Occipital lobe (tissue), 2 donors: ENCODE measurements around the gene ITIH3. TPM values are rescaled to one million over a fixed set of nuclear protein-coding genes. Genes with fewer than 3 reads are reported as not detected.

Experiments
- DNase-seq: peaks from one replicate; lab custom pipeline; 2025; lab: John Stamatoyannopoulos, UW
- total RNA-seq: library from RNA; depleted of rRNA; stranded (reverse); fragments of >200 nt; gene quantifications from one replicate; pipeline ENCODE4 v1.2.3, GENCODE V29; 2014

Gene ITIH3
- total RNA-seq, 1 donor from 2014 or later: 0.16 TPM

DNA sequence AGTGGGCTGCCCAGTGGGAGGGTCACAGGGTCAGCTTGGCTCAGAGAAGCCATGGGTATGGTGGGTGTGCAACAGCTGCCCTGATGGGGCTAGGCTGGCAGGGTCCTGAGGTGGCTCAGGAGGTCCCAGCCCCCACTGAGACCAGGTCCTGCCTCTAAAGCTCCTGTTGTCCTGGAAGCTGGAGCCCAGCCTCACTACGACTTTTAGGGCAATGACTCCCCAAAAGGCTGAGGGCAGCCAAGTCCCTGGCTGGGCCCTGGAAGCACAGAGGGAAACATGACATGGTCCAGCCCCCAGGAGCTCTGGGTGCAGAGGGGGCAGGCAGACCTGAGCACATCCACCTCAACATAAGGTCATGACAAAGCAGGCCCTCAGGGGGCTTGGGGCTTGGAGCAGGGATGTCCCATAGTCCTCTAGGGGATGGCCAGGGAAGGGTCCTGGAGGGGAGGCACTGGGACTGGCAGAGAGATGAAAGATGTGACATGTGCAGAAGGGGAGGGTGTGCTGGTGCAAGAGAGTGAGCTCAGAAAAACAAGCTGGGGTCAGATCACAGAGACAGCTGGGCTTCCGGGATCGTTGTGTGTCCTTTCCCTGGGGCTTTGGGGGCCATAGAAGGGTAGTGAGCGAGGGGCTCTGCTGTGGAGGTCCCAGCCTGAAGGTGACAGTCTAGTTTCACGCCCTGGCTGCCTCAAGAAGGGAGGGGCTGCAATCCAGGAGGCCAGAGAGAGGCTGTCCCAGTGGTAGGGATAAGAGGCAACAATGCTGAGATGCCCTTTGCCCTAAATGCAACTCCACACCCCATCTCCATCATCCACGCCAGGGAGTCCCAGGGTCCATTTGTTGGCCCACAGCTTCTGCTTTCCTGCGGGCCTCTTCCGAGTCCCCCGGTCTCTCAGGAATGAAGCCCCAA is 639 bp upstream of the ITIH3 start:
- no peak for DNase-seq

DNA sequence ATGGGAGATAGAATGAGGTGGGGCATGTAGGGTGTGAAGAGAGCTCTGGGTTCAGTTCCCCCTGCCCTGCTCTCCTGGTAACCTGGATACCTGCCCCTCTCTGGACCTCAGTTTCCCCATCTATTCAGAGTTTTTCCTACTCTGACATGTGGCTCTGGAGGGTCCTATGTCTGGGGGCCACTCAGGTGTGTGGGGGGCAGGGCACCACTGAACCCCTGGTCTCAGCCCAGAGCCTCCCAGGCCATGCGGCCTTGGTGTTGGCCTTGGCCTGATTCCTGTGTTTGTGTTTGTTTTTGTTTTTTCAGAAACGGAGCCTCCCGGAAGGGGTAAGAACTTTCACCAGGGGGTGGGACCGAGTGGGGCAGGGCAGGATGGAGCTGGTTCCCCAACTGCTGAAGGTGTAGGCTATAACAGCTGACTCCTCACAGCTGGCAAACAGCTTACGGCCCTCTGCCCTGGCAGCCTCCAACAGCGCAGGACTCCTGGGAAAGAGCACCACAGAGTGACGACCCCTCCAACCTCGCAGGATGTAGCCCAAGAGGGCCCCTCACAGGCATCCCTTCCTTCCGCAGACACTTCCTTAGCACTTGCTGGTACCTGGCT is 803 bp downstream of the ITIH3 start:
- no peak for DNase-seq

DNA sequence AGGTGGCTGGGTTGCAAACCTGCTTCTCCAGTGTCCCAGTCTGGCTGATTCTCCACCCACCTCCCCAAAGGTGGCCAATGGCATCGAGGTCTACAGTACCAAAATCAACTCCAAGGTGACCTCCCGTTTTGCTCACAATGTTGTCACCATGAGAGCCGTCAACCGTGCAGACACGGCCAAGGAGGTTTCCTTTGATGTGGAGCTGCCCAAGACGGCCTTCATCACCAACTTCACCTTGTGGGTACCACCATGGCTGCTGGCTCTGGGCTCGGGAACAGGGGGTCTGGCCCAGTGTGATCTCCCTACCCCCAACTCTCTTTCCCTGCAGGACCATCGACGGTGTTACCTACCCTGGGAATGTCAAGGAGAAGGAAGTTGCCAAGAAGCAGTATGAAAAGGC is 1.8 kb downstream of the ITIH3 start:
- no peak for DNase-seq

DNA sequence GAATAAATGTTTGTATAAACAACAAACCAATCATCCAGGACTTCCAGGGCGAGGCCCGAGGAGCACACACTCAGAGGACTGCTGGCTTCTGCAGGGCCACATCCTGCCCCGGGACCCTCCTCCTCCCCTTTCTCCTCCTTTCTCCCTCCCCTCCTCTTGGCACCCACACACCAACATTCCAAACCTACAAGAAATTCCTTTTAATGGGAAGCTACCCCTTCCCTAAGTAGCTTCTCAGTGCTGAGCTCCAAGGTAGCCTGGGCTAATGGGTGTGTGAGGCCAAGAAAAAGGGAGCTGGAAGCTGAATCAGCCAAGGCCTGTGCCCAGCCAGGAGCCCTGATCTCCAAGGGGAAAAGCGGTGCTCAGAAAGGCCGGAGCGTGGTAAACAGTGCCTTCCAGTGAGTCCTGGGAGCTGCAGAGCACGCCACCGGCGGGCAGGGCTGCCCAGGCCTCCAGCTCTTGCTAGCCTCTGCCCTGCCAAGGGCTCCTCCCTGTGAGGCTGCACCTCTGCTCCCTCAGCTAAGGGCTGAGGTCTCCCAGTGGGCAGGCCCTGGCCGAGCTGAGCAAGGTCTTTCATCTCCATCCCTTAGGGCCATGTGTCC is 3.9 kb downstream of the ITIH3 start:
- no peak for DNase-seq

DNA sequence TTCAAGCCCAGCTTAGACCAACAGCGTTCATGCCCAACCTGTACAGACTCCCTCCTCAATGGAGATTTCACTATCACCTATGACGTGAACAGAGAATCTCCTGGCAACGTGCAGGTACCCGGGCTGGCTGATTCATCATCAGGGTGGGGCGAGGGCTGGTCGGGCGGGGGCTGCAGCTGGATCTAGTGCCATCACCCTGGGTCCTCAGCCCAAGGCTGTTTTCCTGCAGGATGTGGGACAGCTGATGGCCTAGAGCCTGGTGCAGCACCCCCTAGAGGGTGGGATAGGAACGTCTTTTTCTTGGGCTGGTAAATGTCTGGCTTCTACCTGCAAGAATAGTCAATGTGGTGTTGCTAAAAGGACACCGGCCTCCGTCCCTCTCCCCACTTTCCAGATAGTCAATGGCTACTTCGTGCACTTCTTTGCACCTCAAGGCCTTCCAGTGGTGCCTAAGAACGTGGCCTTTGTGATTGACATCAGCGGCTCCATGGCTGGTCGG is 4.4 kb downstream of the ITIH3 start:
- DNase-seq: no peak

- no peak for DNase-seq
These were observed 5.5 kb downstream of the ITIH3 start for GRCh38 chr3:52800079-52800478.

- no peak for DNase-seq
These were observed 7.2 kb downstream of the ITIH3 start for GRCh38 chr3:52801839-52802238.

GRCh38 chr3:52805270-52806039 is 10.9 kb downstream of the ITIH3 start:
- no peak for DNase-seq

GRCh38 chr3:52809149-52809548 is 14.6 kb downstream of the ITIH3 start:
- DNase-seq: no peak

- DNase-seq: no peak
These were observed 15.2 kb downstream of the ITIH3 start for GRCh38 chr3:52809662-52810377.

DNA sequence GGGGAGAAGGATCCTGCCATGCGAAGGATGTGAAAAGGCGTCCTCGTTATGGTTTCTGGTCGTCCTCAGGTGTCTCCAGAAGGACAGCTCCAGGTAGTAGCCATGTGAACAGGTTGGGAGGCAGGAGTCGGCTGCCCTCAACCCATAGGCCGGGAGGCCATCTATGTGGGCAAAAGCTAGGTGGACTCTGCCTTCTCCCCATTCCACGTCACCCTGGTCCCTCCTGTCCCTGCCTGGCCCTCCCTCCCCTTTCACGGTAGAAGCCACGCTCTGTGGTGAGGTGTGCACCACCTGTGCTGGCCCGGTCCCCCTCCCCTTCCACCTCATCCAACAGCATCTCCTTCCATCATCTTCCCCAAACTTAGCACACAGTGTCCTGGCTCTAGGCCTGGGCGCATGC is 16.3 kb downstream of the ITIH3 start:
- no peak for DNase-seq

GRCh38 chr3:52811452-52812011 is 16.9 kb downstream of the ITIH3 start:
- DNase-seq: no peak

- DNase-seq: no peak
These were observed 19.2 kb downstream of the ITIH3 start for GRCh38 chr3:52813810-52814209.

GRCh38 chr3:52816199-52816598 is 21.6 kb downstream of the ITIH3 start:
- no peak for DNase-seq

- DNase-seq: no peak
These were observed 22.1 kb downstream of the ITIH3 start for GRCh38 chr3:52816654-52817053.

DNA sequence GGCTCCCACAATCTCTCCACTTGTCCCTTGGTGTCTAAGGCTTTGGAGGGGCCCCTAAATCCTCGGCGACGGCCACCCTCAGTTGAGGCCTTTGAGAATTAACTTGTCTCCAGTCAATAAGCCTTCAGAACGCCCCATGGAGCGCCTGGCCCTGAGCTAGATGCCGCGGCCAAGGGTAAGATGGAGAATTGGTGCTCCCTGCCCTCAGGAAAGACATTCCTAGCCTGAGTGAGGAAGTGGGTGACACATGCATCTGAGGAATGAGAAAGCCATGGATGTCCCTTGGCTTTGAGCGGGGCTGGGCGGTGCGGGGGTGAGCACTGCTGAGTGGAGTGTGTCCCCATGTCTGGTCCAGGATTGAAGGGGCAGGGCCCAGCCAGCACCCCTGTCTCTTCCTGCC is 22.6 kb downstream of the ITIH3 start:
- DNase-seq: no peak

GRCh38 chr3:52817860-52818259 is 23.3 kb downstream of the ITIH3 start:
- DNase-seq: no peak

DNA sequence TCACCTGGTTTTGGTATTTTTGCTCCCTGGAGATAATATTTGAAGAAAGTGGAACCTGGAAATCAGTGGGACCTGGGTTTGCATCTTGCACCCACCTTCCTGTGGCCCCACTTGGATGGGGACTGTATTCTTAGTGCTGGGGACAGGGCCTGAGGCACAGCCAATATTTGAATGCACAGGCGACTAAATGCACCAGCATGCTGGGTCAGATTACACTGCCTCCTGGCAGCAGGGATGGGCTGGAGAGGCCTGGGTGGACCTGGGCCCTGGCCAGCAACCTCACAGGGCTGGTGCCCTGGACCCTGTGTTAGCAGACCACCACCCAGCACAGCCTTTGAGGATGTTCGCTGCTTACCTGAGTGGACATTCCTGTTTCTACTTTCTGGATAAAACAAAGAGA is 25.3 kb downstream of the ITIH3 start:
- no peak for DNase-seq

DNA sequence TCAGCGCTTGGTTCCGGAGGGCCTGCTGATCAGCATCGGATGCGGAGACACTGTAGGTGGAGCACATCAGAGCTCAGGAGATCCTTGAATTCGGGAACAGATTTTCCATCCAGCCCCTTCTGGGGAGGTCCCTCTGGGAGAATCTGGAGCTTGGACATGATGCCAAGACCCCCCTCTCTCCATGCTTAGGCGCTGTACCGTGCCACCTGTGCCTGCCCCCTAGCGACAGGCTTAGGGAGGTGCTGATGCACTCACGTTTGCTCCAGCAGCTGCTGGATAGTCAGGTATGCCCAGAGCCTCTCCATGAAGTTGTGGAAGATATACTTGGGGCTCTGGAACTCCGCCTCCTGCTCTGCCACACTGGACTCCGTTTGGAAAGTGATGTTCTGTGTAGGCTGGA is 26.1 kb downstream of the ITIH3 start:
- no peak for DNase-seq

GRCh38 chr3:52822363-52822762 is 27.8 kb downstream of the ITIH3 start:
- no peak for DNase-seq

DNA sequence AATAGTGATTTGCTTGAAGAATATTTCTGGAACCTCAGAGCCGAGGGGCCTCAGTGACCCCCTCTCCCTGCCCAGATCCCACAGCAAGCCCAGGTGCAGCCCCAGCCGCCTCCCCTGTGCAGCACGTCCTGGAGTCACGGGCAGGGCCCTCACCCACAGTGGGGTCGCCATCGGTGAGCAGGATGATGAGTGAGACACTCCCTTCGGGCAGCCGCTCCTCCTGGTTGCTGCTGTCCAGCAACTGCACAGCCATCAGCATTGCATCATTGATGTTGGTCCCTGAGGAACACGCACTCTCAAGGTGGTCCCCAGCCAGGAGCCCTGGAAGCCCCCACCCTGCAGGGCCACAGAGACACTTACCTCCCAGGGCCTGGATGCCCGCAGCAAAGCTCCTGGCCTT is 29.4 kb downstream of the ITIH3 start:
- DNase-seq: no peak
